ENCODE data around the gene CARD11.

The CARD11 gene

GRCh38 chr7:2864204-2864985 lies 179.3 kb downstream of the CARD11 start:
- no peak for DNase-seq

- DNase-seq, result peak in 2 of 4 experiments; percentile 35 to 42
Observed at GRCh38 chr7:2863461-2864066, 180.1 kb downstream of the CARD11 start.

- DNase-seq, result no peak
Observed at GRCh38 chr7:2862831-2863361, 180.8 kb downstream of the CARD11 start.

- DNase-seq, result no peak
Observed at GRCh38 chr7:2861509-2861908, 182.2 kb downstream of the CARD11 start.

- DNase-seq, result no peak
Observed at GRCh38 chr7:2860627-2861133, 183.0 kb downstream of the CARD11 start.

- DNase-seq, result no peak
Observed at GRCh38 chr7:2859952-2860351, 183.7 kb downstream of the CARD11 start.

- DNase-seq, result no peak
Observed at GRCh38 chr7:2858621-2859020, 185.0 kb downstream of the CARD11 start.

- no peak for DNase-seq
Observed at GRCh38 chr7:2856388-2857169, 187.1 kb downstream of the CARD11 start.

All from activated naive CD4-positive, alpha-beta T cell (primary cell).